PC-3 (cell line): Measurements from ENCODE around the gene CHSY3. TPM values are rescaled to one million over a fixed set of nuclear protein-coding genes. Genes with fewer than 3 reads are reported as not detected.

ENCODE experiments used
- ATAC-seq: fragments of 200-7000 bp; cut with Tn5 transposase; 2 replicates; pipeline ENCODE4 v1.9.1; 2020; ENCODE audit warnings: mild to moderate bottlenecking, moderate library complexity
- BruUV-seq: library from RNA; stranded (reverse); fragments of 400-500 nt; replicated peaks from 2 replicates; lab custom pipeline; 2021; lab: Mats Ljungman, UMichigan
- CTCF ChIA-PET: fragments of 300-600 bp; sonication (Branson Sonifier 250); formaldehyde crosslinking; loops from one replicate; lab custom pipeline; 2022; ENCODE audit warnings: antibody characterized with exemption; lab: Charles Lee
- POLR2A ChIA-PET: fragments of 300-600 bp; sonication (Branson Sonifier 250); formaldehyde crosslinking; loops from one replicate; lab custom pipeline; 2022; ENCODE audit warnings: antibody characterized with exemption; ENCODE audit not compliant: unreplicated experiment; lab: Charles Lee
- DNase-seq: peaks from one replicate; pipeline ENCODE4 v3.0.0-alpha.2; 2015
- H2AFZ ChIP-seq: fragments of 300-600 bp; sonication (generic); 2 replicates; pipeline ENCODE4 v1.6.0; 2016; ENCODE audit warnings: antibody characterized with exemption, low read length
- H3F3A ChIP-seq: fragments of 300-600 bp; sonication (generic); one replicate; pipeline ENCODE4 v1.6.0; 2017; ENCODE audit warnings: antibody characterized with exemption, low read length, control low read depth, mild to moderate bottlenecking; ENCODE audit not compliant: unreplicated experiment
- H3K27ac ChIP-seq: fragments of 300-600 bp; sonication (generic); 2 replicates; pipeline ENCODE4 v1.5.1; 2016; ENCODE audit warnings: mild to moderate bottlenecking, low read length
- H3K27me3 ChIP-seq: fragments of 300-600 bp; sonication (generic); 2 replicates; pipeline ENCODE4 v1.6.1; 2016; ENCODE audit warnings: low read length, mixed read lengths
- H3K36me3 ChIP-seq: fragments of 300-600 bp; sonication (generic); 2 replicates; pipeline ENCODE4 v1.6.1; 2016; ENCODE audit warnings: low read depth, mixed run types, low read length, mixed read lengths
- H3K4me1 ChIP-seq: fragments of 300-600 bp; sonication (generic); 2 replicates; pipeline ENCODE4 v1.5.1; 2016; ENCODE audit warnings: low read length; ENCODE audit not compliant: insufficient read depth
- H3K4me2 ChIP-seq: fragments of 300-600 bp; sonication (generic); 2 replicates; pipeline ENCODE4 v1.6.0; 2016; ENCODE audit warnings: low read length
- H3K4me3 ChIP-seq: fragments of 300-600 bp; sonication (generic); 2 replicates; pipeline ENCODE4 v1.5.1; 2016; ENCODE audit warnings: mild to moderate bottlenecking, low read length, mixed read lengths
- H3K79me2 ChIP-seq: fragments of 300-600 bp; sonication (generic); 2 replicates; pipeline ENCODE4 v1.6.1; 2017; ENCODE audit warnings: low read length, mixed read lengths
- H3K9ac ChIP-seq: fragments of 300-600 bp; sonication (generic); 2 replicates; pipeline ENCODE4 v1.6.0; 2016; ENCODE audit warnings: mild to moderate bottlenecking, low read length
- H3K9me2 ChIP-seq: fragments of 300-600 bp; sonication (generic); replicated peaks from 2 replicates; pipeline ENCODE4 v1.6.1; 2016; ENCODE audit warnings: mixed run types, low read length, mixed read lengths
- H3K9me3 ChIP-seq: fragments of 300-600 bp; sonication (generic); 2 replicates; pipeline ENCODE4 v1.6.1; 2016; ENCODE audit warnings: low read length, mixed read lengths
- H4K20me1 ChIP-seq: fragments of 300-600 bp; sonication (generic); 2 replicates; pipeline ENCODE4 v1.6.1; 2016; ENCODE audit warnings: low read length, mixed read lengths
- CTCF ChIP-seq: fragments of 300-600 bp; sonication (generic); conservative IDR thresholded peaks from 2 replicates; pipeline ENCODE4 v1.5.1; 2017; ENCODE audit warnings: antibody characterized with exemption, low read depth, mild to moderate bottlenecking, low read length
- EZH2 ChIP-seq: fragments of 300-600 bp; sonication (generic); IDR thresholded peaks from one replicate; pipeline ENCODE4 v1.6.1; 2017; ENCODE audit warnings: antibody characterized with exemption, mild to moderate bottlenecking, low read length; ENCODE audit not compliant: unreplicated experiment
- EZH2phosphoT487 ChIP-seq: fragments of 300-600 bp; sonication (generic); IDR thresholded peaks from 2 replicates; pipeline ENCODE4 v1.6.1; 2018; ENCODE audit warnings: mild to moderate bottlenecking, antibody characterized with exemption, low read length, borderline replicate concordance
- intact Hi-C: fragments of 100-400 bp; cut with micrococcal nuclease; formaldehyde crosslinking; loops from 2 replicates; pipeline ENCODE4 v1.9.0; 2023
- total RNA-seq: library from RNA; depleted of rRNA; stranded (reverse); fragments of >200 nt; gene quantifications from 2 replicates; pipeline ENCODE4 v1.2.3, GENCODE V29; 2014

Gene CHSY3
- total RNA-seq, 1 experiment from 2014 or later, result 1.7 TPM

GRCh38 chr5:129930221-129930620 is 26.0 kb downstream of the CHSY3 start:
- Histone ChIP-seq H3K27me3 (no peaks in the 10 kb centered on the region), H3K4me1 (no peaks in the 10 kb centered on the region), H3K4me3 (no peak overlapping the region), H3F3A (no peaks in the 10 kb centered on the region), H3K9ac (no peak overlapping the region), H3K9me3 (no peaks in the 10 kb centered on the region), H3K9me2 (no peaks in the 10 kb centered on the region), H3K79me2 (no peaks in the 10 kb centered on the region), H4K20me1 (no peaks in the 10 kb centered on the region), H3K27ac (no peak overlapping the region), H2AFZ (no peak overlapping the region), H3K36me3 (no peaks in the 10 kb centered on the region), H3K4me2 (no peak overlapping the region)
- ATAC-seq, result no peak
- POLR2A ChIA-PET, result no interaction called here
- CTCF ChIA-PET, result no interaction called here
- no peak for DNase-seq
- no peak for TF ChIP-seq EZH2
- no peak for TF ChIP-seq CTCF
- TF ChIP-seq EZH2phosphoT487, result no peak
- no TSS peak for BruUV-seq
- intact Hi-C loops, result no loop called here

- POLR2A ChIA-PET, result no interaction called here
- no peaks in the 10 kb centered on the region for H4K20me1 ChIP-seq
- CTCF ChIA-PET, result no interaction called here
- no peaks in the 10 kb centered on the region for H3K9me2 ChIP-seq
- no peak overlapping the region for H2AFZ ChIP-seq
- TF ChIP-seq CTCF (no peak), EZH2 (no peak), EZH2phosphoT487 (no peak)
- intact Hi-C loops, result no loop called here
- no peaks in the 10 kb centered on the region for H3F3A ChIP-seq
- no TSS peak for BruUV-seq
- no peaks in the 10 kb centered on the region for H3K79me2 ChIP-seq
- no peaks in the 10 kb centered on the region for H3K27me3 ChIP-seq
- H3K36me3 ChIP-seq, result no peaks in the 10 kb centered on the region
- no peak overlapping the region for H3K9ac ChIP-seq
- no peak overlapping the region for H3K4me2 ChIP-seq
- no peak overlapping the region for H3K27ac ChIP-seq
- no peak overlapping the region for H3K4me3 ChIP-seq
- no peaks in the 10 kb centered on the region for H3K4me1 ChIP-seq
- H3K9me3 ChIP-seq, result no peaks in the 10 kb centered on the region
- ATAC-seq (no peak), DNase-seq (no peak)
Observed at GRCh38 chr5:129935626-129936025, 31.4 kb downstream of the CHSY3 start.

GRCh38 chr5:129938077-129938476 is 33.8 kb downstream of the CHSY3 start:
- Histone ChIP-seq H3K79me2 (no peaks in the 10 kb centered on the region), H3K9me2 (no peaks in the 10 kb centered on the region), H3K27ac (no peak overlapping the region), H3K9ac (no peak overlapping the region), H4K20me1 (no peaks in the 10 kb centered on the region), H2AFZ (no peak overlapping the region), H3F3A (no peaks in the 10 kb centered on the region), H3K36me3 (no peaks in the 10 kb centered on the region), H3K4me3 (no peak overlapping the region), H3K27me3 (no peaks in the 10 kb centered on the region), H3K9me3 (no peaks in the 10 kb centered on the region), H3K4me2 (no peak overlapping the region), H3K4me1 (no peaks in the 10 kb centered on the region)
- TF ChIP-seq CTCF (no peak), EZH2 (no peak), EZH2phosphoT487 (no peak)
- ChIA-PET POLR2A (no interaction called here), CTCF (no interaction called here)
- BruUV-seq, result no TSS peak
- intact Hi-C loops, result no loop called here
- ATAC-seq, result no peak
- no peak for DNase-seq
